Thymus (tissue), 11 donors: ENCODE measurements around the gene MMD2. TPM values are rescaled to one million over a fixed set of nuclear protein-coding genes. Genes with fewer than 3 reads are reported as not detected.
"Not testable (repeated sequence)": the region's sequence is repeated elsewhere in the genome, so short reads cannot be mapped to it uniquely, and the experiment has no call there.

Experiments used
- DNase-seq, 9 donors: peaks; one replicate each; pipeline ENCODE4 v3.0.0-alpha.2; 2013; ENCODE audit warnings: low spot score in 9 of 9, low read depth in 6 of 9, missing footprints in 1 of 9
- H3K27ac ChIP-seq, 2 donors: one replicate each; pipeline ENCODE4 v1.5.1; 2013; ENCODE audit warnings: control low read depth in 1 of 2, low read depth in 1 of 2, low read length in 1 of 2, mild to moderate bottlenecking in 1 of 2, moderate library complexity in 1 of 2
- H3K27me3 ChIP-seq, 2 donors: one replicate each; pipeline ENCODE4 v1.5.1; 2013; ENCODE audit warnings: low read length in 1 of 2; ENCODE audit not compliant: control insufficient read depth in 2 of 2, insufficient read depth in 1 of 2
- H3K36me3 ChIP-seq, 2 donors: one replicate each; pipeline ENCODE4 v1.5.1; 2013; ENCODE audit warnings: low read length in 1 of 2, mild to moderate bottlenecking in 1 of 2, moderate library complexity in 1 of 2; ENCODE audit not compliant: control insufficient read depth in 2 of 2, insufficient read depth in 2 of 2
- H3K4me1 ChIP-seq, 2 donors: one replicate each; pipeline ENCODE4 v1.5.1; 2013; ENCODE audit warnings: low read length in 2 of 2; ENCODE audit not compliant: control insufficient read depth in 2 of 2, insufficient read depth in 2 of 2
- H3K4me3 ChIP-seq, 2 donors: one replicate each; pipeline ENCODE4 v1.5.1; 2013; ENCODE audit warnings: low read length in 2 of 2, control low read depth in 1 of 2, mild to moderate bottlenecking in 1 of 2
- H3K9me3 ChIP-seq, 2 donors: one replicate each; pipeline ENCODE4 v1.5.1; 2013; ENCODE audit warnings: low read length in 1 of 2, mild to moderate bottlenecking in 1 of 2; ENCODE audit not compliant: control insufficient read depth in 2 of 2, insufficient read depth in 1 of 2
- WGBS: extraction: QIAGEN DNeasy Blood & Tissue Kit; methylation state at CpG from one replicate; pipeline ENCODE4 v1.1.7; 2013; 5-methylcytosine and 5-hydroxymethylcytosine counted together
- polyA plus RNA-seq: library from polyadenylated mRNA; stranded (reverse); fragments of 200-250 nt; gene quantifications from one replicate; pipeline ENCODE4 v1.2.3, GENCODE V29; 2013
- total RNA-seq: library from RNA; stranded (reverse); fragments of 120-200 nt; gene quantifications from one replicate; pipeline ENCODE4 v1.2.4, GENCODE V29; 2013
- donor health status: healthy.

The MMD2 gene
- total and polyA plus RNA-seq, 2 donors, result 0.07 TPM; not detected in 1

DNA sequence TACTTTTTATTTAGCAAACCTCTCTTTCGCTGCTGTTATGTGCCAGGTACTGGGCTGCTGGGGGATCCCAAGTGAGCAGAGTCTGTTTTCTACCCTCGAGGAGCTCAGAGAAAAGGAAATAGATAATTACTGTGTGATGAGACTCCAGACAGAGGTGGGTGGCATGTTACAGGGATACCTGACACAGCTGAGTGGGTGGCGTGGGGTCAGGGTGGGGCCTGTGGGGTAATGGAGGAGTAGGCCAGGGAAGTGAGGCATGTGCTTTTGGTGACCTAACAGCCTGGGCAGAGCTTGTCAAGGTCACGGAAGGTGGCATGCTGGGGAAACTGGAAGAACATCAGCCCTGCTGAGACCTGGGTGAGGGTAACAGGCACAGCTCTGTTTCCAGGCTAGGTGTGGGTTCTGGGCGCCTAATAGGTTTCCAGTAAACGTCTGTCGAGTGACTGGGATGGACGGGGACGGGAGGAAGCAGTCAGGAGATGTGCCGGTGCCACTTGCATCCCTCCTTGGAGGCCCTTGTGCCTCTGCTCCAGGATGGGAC is 36.5 kb upstream of the MMD2 start:
- Histone ChIP-seq H3K27ac (no peak overlapping the region), H3K4me3 (no peak overlapping the region), H3K9me3 (no peaks in the 10 kb centered on the region), H3K4me1 (peaks cover 5 to 17% of the 10 kb centered on the region in 2 donors), H3K27me3 (no peaks in the 10 kb centered on the region), H3K36me3 (peaks cover 36 to 51% of the 10 kb centered on the region in 2 donors)
- 99% methylated on average over 10 of the region's 10 CpGs for WGBS
- DNase-seq, result no peak

DNA sequence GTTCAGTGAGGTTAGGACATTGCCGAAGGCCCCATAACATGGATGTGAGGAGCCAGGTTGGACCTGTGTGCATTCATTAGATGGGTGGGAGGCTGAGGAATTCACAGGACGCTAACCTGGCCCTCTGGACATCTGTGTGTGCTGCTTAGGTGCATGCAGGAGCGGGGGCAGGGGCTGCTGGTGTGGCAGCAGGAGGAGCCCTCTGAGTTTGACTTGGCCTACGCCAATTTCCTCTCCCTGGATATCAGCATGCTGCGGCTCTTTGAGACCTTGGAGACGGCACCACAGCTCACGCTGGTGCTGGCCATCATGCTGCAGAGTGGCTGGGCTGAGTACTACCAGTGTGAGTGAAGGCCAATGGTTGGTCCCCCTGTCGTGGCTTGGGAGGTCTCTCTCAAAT is 34.5 kb upstream of the MMD2 start:
- Histone ChIP-seq H3K9me3 (no peaks in the 10 kb centered on the region), H3K36me3 (peaks cover 41 to 57% of the 10 kb centered on the region in 2 donors), H3K27ac (no peak overlapping the region), H3K27me3 (no peaks in the 10 kb centered on the region), H3K4me1 (peaks cover 0 to 4% of the 10 kb centered on the region in 2 donors), H3K4me3 (no peak overlapping the region)
- DNase-seq, result no peak
- WGBS, result 97% methylated on average over 8 of the region's 8 CpGs

DNA sequence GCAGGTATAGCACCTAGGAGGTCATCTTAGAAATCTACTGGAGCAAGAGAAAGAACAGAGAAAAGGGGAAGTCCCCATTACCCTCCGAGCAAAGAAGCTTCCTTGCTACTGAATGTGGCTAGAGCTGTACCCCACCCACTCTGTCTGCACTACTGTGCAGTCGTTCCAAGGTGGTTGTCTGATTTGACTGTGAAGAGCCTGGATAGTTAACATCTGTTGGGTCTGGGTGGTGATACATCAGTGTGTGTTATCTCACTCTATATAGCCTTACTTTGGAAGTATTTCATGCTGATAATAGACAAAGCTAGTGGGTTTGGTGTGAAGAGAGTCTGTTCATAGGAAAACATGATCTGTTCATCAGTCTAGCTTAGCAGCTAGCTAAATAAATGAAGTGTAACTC is 23.8 kb upstream of the MMD2 start:
- peaks cover 37 to 39% of the 10 kb centered on the region in 2 donors for H3K36me3 ChIP-seq
- H3K4me1 ChIP-seq, H3K9me3 ChIP-seq, DNase-seq, H3K4me3 ChIP-seq, H3K27me3 ChIP-seq, H3K27ac ChIP-seq: not testable (repeated sequence)
- 14% methylated on average over 2 of the region's 2 CpGs for WGBS

DNA sequence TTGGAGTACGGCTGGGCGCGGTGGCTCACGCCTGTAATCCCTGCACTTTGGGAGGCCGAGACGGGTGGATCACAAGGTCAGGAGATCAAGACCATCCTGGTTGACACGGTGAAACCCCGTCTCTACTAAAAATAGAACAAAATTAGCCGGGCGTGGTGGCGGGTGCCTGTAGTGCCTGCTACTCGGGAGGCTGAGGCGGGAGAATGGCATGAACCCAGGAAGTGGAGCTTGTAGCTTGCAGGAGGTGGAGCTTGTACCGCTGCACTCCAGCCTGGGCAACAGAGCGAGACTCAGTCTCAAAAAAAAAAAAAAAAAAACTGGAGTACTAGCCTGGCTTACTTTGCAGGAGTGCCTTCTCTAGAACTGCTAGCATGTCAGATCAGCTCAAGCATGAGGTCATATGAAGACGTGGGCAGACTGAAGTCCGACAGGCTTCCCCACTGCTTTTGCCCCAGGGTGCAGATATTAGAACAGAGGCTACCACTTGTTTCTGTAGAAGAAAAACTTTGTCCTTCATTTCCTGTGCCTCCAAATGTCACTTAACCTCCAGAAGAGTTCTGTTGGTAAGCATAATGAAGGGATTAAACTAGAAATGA is 22.4 kb upstream of the MMD2 start:
- not testable (repeated sequence) for H3K9me3 ChIP-seq, H3K27ac ChIP-seq, H3K4me3 ChIP-seq, H3K4me1 ChIP-seq, DNase-seq, H3K27me3 ChIP-seq
- WGBS, result 98% methylated on average over 17 of the region's 17 CpGs
- peaks cover 33 to 38% of the 10 kb centered on the region in 2 donors for H3K36me3 ChIP-seq

DNA sequence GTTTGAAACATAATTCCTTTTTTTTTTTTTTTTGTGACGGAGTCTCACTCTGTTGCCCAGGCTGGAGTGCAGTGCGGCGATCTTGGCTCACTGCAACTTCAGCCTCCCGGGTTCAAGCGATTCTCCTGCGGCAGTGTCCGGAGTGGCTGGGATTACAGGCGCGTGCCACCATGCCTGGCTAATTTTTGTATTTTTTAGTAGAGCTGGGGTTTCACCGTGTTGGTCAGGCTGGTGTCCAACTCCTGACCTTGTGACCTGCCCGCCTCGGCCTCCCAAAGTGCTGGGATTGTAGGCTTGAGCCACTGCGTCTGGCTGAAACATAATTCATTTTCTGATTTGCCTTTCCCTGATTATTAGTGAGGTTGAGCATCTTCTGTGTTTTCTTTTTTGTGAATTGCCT is 16.6 kb upstream of the MMD2 start:
- H3K9me3 ChIP-seq, H3K4me3 ChIP-seq, DNase-seq, H3K4me1 ChIP-seq, H3K27me3 ChIP-seq, H3K27ac ChIP-seq: not testable (repeated sequence)
- WGBS, result 97% methylated on average over 13 of the region's 13 CpGs
- H3K36me3 ChIP-seq, result peaks cover 15 to 17% of the 10 kb centered on the region in 2 donors

DNA sequence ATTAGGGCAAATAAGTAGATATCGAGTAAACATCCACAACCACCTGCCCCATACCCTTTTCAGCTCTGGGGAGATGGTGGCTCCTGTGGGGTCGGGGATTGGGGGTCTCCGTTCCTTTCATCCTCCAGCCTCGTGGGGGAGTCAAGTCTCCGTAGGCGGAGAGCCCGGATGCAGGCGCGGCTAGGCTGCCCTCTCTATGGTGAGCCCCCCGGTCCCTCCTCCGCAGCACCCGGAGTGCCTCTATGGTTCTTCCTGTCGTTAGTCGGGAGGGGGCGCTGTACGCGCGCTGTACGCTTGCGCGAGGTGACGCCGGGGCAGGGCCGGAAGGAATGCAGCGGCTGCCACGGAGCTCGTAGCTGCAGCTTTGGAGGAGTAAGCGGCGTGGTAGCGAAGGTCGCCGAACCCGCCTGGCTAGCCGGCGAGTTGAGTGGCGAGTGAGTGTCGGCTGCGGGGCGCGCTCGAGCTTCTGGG is 14.8 kb upstream of the MMD2 start:
- peak; percentile 83 to 97 (median 92) for DNase-seq
- peak overlapping the region; percentile 63 to 82 for H3K4me3 ChIP-seq
- peaks cover 0 to 3% of the 10 kb centered on the region in 2 donors for H3K4me1 ChIP-seq
- peak overlapping the region; percentile 83 to 93 for H3K27ac ChIP-seq
- WGBS, result 3% methylated on average over 41 of the region's 41 CpGs
- H3K27me3 ChIP-seq, result no peaks in the 10 kb centered on the region
- H3K36me3 ChIP-seq, result peaks cover 12 to 17% of the 10 kb centered on the region in 2 donors
- peaks cover 0 to 6% of the 10 kb centered on the region in 2 donors for H3K9me3 ChIP-seq

DNA sequence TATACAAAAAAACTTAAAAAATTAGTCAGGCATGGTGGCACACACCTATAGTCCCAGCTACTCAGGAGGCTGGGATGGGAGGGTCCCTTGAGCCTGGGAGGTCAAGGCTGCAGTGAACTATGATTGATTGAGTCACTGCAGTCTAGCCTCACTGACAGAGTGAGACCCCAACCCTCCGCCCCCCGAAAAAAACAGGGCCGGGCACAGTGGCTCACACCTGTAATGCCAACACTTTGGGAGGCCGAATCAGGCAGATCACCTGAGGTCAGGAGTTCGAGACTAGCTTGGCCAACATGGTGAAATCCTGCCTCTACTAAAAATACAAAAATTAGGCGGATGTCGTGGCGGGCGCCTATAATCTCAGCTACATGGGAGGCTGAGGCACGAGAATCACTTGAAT is 13.5 kb upstream of the MMD2 start:
- not testable (repeated sequence) for H3K36me3 ChIP-seq, H3K27me3 ChIP-seq, DNase-seq, H3K4me3 ChIP-seq, H3K9me3 ChIP-seq, H3K4me1 ChIP-seq, H3K27ac ChIP-seq
- WGBS, result 78% methylated on average over 10 of the region's 10 CpGs

DNA sequence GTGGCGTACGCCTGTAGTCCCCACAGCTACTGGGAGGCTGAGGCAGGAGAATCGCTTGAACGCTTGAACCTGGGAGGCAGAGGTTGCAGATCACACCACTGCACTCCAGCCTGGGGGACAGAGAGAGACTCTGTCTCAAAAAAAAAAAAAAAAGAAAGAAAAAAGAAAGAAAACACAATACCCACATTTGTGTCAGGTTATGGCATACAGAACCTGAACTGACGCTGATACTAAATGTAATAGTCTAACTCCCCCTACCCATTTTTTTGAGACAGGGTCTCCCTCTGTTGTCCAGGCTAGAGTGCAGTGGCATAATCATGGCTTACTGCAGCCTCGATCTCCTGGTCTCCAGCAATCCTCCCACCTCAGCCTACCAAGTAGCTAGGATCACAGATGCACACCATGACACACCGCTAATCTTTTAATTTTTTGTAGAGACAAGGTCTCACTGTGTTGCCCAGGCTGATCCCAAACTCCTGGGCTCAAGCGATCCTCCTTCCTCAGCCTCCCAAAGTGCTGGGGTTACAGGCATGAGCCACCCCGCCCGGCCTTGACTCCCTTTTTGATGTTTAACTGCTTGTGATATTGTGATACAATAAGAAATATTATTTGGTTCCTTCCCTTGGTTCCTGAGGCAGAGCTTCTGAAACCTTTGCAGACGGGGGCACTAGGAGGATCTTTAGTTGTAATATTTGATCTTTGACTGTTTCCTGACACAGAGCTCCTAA is 6.5 kb upstream of the MMD2 start:
- no peaks in the 10 kb centered on the region for H3K9me3 ChIP-seq
- no peak overlapping the region for H3K4me3 ChIP-seq
- no peaks in the 10 kb centered on the region for H3K4me1 ChIP-seq
- H3K36me3 ChIP-seq, result no peaks in the 10 kb centered on the region
- no peak for DNase-seq
- H3K27me3 ChIP-seq, result peaks cover 0 to 24% of the 10 kb centered on the region in 2 donors
- no peak overlapping the region for H3K27ac ChIP-seq
- 91% methylated on average over 11 of the region's 11 CpGs for WGBS

DNA sequence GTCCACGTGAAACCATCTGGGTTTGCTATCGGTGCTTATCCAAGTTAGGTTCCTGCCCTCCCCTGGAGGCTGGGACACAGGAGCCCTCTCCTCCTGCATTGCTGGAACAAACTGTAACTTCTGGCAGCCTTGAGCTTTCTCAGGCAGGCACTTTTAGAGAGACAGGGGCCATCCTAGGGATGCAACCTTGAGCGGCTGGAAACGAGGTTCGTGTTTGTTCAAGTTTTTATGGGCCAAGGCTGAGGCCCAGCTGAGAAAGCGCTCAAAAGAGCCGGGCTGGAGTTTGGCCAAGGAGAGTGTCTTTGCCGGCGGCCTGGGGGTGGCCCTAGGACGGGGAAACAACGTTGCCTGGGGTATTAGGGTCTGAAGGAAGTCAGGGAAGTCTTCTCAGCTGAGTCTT is 5.5 kb upstream of the MMD2 start:
- Histone ChIP-seq H3K9me3 (no peaks in the 10 kb centered on the region), H3K4me1 (no peaks in the 10 kb centered on the region), H3K36me3 (no peaks in the 10 kb centered on the region), H3K4me3 (no peak overlapping the region), H3K27me3 (peaks cover 3 to 29% of the 10 kb centered on the region in 2 donors), H3K27ac (no peak overlapping the region)
- 77% methylated on average over 11 of the region's 11 CpGs for WGBS
- DNase-seq, result no peak
